Femur (tissue), 1 donor: ENCODE results near the gene ADPRS.

Source experiments
- DNase-seq: peaks from one replicate; pipeline ENCODE4 v3.0.0-alpha.2; 2017

ADPRS gene

DNA sequence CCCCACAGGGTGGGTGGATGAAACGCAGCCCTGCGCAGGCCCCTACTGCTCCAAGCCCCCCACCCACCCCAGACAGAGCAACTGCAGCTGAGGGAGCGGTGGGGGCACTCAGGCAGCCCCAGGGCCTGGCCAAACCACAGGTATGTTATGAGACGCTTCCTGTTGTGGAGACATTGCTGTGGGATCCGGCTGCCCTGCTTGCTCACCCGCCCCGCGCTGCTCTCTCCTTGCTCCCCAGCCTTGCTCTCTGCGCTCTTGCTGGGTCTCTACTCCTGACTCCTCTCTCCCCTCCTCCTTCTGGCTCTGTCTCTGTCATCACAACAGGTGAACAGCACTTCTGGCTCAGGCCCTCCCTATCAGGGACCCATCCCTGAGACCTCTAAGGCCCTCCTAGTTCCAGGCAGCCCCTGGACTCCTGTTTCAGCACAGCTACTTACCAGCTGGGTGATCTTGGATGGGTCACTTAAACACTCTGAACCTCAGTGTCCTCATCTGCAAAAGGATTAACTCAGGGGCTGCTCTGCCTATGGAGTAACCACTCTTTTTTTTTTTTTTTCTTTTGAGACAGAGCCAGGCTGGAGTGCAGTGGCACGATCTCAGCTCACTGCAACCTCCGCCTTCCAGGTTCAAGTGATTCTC is 20.5 kb downstream of the ADPRS start:
- peak; percentile 76 for DNase-seq

DNA sequence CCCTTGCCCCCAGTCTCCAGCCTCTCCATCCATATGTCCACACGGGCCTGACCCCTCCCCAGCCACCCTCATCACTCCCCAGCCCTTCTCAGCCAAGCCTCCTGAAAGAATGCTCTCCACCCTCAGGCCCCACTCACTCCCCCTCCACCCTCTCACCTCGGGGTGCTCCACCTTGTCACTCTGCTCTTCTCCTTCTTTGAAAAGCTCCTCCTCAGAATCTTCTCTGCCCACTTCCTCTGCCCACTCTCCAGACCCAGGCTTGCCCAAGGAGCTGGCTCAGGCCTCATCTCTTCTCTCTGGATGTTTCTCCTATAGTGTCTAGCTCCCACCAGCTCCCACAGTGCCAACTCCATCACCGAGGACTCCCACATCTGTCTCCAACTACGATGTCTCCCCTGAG is 22.5 kb downstream of the ADPRS start:
- DNase-seq = no peak

DNA sequence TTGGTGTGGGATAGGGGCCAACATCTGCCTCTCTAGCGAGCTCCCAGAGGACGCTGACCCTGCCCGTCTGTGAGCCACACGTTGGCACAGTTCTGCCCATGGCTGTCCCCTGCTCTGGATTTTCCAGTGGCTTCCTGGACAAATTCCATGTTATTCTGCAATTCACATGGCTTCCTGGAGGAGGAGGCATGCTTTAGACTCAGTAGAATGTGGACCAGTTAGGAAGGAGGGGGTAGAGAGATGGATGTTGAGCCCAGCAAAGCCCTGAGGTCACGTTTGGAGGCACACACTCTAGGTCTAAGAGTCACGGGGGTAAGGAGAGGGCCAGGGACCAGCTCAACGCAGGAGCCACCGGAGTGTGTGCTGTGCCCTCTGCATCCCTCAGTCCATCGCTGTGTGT is 24.1 kb downstream of the ADPRS start:
- no peak for DNase-seq

DNA sequence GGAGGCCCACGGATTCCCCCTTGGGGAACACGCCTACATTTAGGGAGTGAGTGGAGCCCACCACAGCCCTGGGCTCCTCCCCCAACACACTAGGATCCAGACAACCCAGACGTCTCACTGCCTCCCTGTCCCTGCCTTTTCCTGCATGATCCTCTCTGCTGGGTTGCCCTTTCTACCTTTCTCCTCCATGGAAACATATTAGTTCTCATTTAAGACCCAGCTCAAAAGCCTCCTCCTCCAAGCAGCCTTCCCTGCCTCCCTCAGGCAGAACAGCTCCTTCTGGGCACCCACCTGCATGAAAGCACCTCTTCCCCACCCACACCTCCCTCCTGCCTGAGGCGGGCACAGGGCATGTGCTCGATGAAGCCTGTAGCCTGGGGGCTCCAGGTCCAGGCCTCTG is 25.7 kb downstream of the ADPRS start:
- no peak for DNase-seq

DNA sequence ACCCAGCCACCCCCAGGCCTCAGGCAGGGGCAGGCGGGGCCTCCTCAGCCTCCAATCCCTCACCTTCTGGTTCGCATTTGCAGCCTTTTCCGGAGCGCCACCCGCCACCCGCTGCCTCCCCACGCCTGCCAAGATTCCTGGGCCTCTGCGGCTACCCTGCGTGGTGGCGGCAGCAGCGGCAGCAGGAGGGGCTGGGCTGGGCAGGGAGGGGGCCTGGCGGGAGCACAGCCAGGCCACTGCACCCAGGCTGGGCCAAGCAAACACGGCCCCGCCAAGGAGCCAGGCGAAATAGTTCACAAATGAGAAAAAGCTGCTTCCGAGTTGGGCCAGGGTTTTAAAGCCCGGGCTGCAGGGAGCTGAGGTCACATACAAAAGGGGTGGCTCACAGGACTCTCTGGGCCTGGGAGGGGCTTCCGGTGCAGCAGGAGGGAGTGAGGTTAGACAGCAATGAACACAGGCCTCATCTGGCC is 26.5 kb downstream of the ADPRS start:
- peak; percentile 89 for DNase-seq

DNA sequence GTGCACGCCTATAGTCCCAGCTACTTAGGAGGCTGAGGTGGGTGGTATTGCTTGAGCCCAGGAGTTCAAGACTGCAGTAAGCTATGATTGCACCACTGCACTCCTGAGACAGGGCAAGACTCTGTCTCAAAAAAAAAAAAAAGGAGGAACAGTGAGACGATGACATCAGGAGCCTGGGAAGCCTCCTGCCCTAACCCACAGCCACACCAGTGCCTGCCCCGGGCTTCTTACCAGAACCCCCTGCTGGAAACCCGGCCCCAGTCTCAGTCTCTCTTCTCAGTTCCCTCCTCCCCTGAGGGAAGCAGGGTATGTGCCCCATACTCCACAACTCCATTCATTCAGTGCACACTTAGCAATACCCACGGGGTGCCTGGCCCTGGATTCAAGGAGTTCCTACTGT is 27.2 kb downstream of the ADPRS start:
- DNase-seq = peak; percentile 36

DNA sequence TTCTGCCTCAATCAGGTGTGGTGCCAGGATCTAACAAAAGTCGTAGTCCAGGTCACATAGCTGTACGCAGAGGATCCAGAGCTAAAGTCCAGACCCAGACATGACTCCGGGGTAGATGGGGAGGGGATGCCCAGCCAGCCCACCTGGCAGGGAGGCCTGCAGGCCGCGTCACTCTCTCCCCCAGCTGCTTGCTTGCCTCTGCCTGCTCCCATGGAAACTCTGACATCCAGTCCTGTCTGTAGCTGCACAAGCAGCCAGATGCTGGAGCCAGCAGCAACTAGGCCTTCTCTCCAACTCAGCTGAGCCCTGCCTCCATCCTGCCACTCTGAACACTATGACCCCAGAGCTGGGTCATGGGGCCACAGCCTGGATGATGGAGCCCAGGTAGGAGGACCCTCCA is 28.2 kb downstream of the ADPRS start:
- peak; percentile 88 for DNase-seq

DNA sequence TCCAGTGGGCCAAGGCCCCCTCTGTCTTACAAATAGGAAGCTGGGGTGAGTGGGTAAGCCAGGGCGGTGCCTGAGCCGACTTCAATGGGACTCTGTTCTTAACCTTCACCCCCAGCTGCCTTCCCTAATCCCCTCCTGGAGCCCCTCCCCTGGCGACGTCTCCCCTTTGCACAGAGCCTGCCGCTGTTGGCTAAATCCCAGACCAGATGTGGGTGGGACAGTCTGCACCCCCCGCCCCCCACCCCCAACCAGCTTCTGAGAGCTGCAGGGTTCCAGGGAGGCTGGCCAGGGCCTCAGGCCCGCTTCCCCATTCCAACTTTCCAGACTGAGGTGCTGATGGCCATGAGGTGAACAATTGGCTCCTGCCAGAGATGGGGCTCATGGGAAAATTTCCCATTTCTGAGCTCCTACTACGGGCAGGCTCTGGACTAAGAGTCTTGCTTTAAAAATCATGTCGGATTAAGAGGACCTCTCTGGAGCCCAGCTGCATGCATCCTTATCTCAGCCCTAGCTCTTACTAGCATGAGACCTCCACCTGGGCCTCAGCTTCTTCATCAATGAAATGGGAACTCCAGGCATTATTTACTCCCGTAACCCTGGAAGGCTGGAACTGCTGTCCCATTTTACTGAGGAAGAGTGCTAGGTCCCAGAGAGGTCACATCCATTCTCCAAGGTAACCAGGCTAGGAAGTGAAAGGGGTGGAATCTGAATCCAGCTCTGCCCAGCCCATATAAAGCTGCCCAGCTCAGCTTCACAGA is 29.9 kb downstream of the ADPRS start:
- DNase-seq = no peak

DNA sequence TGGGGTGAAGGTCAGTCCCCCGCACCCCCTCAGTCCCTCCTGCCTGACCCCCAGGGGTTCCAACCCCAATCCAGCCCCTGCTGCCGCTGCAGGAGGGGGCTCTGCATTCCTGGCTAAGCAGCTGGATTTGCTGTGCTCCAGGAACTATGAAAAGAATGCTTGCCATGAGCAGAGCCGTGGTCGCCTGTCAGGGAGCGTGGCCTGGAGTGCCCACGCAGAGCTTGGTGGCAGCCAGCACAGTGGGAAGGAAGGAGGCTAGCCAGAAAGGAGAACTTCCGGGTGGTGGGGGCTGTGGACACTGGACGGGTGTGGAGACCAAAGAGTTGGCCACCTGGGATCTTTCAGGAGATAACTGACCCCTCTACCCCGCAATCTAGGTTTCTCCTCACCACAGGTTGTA is 30.8 kb downstream of the ADPRS start:
- no peak for DNase-seq

DNA sequence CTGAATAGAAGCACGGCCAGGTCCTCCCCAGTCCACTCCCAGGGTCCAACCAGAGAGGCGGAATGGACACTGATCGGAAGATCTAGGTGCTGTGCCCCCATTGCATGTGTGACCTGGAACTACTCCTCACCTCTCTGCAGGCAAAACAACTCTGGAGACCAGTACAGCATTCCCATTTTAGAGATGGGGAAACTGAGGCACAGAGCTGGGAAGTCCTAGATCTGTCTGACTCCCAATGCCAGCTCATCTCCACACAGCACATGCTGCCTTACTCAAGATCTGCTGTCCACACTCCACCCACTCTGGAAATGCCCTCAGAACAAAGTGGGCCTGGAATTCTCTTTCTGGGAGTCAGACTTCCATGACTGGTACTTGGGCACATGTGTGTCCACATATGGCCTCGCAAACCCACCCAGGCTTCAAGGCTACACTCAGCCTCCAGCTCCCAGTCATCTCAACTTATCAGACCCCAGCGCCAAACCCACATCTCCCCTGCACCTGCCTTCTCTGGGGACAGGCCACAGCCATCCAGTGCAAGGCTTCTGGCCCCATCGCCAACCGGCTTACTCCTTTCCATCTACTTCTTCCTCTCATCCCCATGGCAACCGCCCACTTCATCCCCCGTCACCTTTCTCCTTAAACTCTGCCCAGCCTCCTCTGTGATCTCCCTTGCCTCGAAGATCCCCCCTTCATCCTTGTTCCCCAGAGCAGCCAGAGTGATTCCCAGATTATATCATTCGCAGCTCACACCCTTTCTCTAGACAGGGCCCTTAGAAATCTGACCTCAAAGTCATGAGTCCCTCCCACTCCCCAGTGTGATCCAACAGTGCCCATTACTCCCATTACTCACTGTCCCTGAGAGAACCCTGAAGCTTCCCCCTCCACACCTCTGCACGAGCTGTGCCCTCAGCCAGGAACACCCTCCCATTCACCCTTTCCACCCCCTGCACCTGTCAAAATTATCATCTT is 33.7 kb downstream of the ADPRS start:
- no peak for DNase-seq

DNA sequence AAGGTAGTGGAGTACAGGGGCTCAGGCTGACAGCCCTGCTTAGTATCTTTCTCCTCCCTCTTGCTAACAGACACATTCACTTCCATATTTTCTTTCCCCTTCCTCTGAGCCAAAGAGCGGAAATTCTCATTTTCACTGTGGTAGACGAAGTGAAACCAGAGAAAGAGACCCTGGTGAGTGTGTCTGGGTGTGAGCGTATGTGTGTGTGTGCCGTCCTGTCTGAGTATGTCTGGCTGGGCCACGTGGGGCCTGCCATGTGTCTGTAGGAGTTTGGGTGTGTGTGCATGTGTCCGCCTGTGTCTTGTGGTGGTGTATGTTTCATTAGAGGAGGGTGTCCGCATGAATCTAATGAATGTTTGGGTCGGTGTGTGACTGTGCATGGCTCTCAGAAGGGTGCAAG is 34.7 kb downstream of the ADPRS start:
- DNase-seq = no peak

DNA sequence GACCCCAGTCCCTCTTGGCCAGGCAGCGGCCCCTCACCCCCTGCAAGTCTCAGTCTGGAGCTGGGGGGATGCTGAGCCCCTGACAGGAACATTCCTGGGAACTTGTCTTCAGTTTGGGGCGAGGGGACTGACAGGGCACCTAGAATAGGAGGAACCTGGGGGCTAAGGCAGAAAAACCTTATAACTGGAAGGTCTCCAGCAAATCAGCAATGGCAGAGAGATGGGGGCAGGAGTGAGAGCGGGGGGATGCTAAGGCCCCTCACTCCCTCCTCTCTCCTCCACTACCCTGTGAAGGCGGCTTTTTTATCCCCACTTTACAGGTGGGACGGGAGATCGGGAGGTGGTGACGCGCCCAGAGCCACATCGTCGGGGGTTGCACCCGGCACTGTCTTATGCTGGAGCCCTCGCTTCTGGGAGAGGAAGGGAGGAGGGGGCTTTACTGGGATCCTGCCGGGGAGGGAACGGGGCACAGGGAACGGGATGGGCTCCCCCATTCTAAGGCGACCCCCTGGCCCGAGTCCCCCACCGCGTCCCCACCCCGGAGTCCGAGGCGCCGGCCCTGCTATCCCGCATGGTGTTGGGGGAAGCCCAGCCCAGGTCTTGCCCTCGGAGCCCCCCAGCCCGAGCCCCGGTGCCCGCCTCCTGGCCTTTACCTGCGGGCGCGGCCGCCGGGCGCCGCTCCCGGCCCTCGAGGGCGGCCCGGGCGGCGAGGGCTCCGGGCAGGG is 35.9 kb downstream of the ADPRS start:
- no peak for DNase-seq

DNA sequence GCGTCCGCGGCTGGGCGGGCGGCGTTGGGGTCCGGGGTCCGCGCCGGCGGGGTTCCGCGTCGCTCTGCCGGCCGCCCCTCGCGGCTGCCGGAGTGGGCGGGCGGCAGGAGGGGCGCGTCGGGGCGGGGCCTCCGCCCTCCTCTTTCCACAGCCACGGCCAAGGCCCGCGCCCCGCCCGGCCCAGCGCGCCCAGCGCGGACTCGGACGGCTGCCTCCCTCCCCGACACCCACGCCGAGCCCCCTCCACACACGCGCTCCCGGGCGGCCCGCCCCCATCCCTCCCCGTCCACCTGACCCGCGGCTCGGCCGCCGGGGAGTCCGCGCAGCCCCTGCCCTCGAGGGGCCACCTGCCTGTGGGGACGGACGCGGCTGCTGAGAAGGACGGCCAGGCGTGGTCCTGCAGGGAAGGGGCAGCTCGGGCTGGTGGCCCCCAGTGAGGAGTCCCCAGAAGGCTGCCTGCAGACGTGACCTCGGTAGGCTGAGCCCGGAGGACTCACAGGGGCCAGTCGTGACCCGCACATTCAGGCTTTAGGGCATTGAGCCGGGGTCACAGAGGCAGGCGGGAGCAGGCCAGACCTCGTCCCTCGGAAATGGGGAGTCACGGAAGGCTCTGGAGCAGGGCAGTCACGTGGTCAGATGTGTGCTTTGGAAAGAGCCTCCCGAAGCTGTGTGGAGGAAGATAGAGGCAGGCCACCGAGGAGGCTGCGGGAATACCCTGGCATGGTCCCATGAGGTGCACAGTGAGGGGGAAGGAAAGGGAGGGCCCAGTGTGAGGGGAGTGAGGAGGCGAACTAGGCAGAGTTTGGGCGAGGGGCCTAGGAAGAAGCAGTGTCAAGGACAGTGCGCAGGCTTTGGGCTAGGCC is 36.7 kb downstream of the ADPRS start, which contains the start of gene COL8A2:
TSS of gene COL8A2 (minus strand) at position 94 of the 863 bp plus-strand sequence. CDS start 24,980 bp downstream, outside the sequence.
- peak; percentile 82 for DNase-seq

DNA sequence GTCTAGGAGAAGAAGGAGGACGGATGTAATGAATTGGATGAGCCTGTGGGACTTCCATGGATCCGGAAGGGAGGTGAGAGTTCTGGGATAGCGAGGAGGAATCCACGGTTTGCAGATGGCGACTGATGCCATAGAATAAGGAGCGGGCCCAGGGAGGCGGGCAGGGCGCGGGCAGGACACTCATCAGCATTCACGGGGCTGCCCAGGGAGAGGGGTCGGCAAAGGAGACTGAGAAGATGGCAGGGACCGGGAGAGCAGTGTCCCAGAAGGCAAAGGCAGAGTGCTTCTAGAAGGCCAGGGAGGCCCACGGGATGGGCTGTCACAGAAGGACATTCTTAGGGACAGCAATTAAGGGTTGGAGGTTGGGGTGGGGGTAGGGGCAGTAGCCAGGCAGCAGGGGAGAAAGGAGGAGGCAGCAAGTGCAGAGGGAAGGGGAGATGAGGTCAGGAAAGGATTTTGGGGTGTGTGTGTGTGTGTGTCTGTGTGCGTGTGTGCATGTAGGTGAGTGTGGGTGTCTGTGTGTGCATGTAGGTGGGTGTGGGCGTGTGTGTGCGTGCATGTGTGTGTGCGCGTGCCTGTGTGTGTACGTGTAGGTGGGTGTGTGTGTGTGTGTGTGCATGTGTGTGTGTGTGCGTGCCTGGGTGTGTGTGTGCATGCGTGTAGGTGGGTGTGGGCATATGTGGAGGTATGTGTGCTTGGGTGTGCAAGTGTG is 37.5 kb downstream of the ADPRS start:
- no peak for DNase-seq

DNA sequence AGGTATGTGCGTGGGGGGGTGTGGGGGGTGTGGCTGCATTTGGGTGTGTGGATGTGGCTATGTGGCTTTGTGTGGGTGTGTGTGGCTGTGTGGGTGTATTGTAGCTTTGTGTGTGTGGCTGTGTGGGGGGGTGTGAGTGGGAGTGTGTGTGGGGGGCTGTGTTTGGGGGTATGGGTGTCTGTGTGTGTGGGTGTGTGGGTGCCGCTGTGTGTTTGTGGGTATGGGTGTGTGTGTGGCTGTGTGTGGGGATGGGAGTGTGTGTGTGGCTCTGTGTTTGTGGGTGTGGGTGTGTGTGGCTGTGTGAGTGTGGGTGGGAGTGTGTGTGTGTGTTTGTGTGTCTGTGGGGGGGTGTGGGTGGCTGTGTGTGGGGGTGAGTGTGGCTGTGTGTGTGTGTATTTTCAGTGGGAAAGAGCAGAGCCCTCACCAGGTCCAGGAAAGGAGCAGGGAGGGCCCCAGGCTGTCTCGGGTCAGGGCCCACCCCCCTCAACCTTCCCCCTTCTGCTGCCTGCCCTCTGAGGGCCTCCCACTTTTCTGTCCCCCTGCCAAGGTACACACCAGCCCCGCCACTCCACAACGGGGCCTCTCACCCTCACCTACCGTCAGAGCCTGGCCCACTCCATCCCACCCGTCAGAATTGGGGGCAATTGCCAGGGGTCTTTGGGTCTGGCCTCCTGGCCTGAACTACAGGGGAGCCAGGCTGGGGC is 38.3 kb downstream of the ADPRS start:
- DNase-seq = no peak

DNA sequence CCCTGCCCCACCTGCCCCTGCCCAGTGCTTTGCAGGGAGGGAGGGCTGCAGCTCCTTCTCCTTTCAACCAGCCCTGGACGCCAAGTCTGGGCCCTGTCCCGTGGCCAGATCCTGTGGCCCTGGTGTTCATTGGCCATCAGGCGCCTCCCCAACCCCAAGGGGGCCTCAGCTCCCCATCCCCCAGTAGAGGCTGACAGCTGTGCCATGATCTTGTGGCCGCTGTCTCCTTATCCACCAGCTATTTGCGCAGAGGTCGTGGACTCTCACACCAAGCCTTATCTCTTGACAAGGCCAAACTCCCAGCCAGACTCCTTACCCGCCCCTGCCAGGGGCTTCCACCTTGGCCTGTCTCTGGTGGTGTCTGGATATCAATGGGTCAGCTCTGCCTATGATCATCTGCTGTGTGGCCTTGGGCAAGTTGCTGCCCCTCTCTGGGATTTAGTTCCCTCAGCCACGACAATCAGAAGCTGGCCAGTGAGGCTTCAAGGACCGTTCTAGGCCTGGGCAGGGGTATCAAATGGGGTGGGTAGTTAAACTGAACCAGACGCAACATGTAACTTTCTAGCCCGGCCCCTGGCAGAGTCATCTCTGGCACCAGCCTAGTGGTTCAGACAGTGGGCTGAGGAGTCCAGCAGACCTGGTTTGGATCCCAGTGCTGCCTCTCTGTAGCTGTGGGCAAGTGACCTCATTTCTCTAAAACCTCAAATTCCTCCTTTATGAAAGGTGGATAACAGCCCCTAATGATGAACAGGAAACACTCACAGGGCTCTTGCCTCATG is 39.6 kb downstream of the ADPRS start:
- DNase-seq = no peak

DNA sequence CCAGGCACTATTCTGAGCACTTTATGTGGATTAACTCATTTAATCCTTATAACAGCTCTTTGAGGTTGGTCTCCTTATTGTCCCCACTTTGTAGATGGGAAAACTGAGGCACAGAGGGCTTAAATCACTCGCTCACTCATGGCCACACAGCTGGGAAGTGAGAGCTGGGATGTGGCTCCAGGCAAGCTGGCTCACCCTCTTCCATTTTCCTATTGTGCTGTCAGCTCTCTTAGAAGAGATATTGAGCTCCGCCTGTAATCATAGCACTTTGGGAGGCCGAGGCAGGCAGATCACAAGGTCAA is 40.2 kb downstream of the ADPRS start:
- no peak for DNase-seq

DNA sequence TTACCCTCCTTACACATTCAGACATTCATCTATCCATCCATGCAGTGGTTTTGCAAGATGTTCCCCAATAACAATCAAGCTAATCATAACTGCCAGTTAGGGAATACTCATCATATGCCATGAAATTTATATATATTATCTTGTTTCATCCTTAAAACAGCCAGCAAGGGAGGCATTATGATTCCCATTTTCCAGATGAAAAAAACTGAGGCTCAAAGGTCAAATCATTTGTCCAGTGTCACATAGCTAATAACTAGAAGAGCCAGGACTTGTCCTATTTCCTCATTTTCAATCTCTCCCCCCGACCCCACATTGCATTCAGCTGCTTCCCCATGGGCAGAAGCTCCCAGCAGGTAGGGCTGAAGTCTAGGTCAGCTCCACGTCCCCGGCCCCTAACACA is 43.3 kb downstream of the ADPRS start:
- DNase-seq = no peak

DNA sequence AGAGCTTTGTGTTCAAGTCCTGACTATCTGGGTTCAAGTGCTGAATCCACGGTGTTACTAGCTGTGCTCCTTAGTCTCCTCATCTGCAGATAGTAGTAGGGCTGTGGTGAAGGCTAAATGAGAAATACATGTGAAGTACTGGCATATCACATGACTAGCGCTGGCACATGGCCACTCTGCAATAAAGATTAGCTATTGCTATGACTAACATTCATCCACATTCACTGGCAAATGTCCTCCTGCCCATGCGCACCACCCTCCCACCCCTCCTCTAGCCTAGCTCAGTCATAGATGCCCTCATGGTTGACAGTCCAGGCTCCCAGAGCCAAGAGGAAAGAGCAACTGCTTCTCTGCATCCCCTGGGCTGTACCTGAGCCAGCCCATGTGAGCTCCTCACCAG is 44.8 kb downstream of the ADPRS start:
- DNase-seq = peak; percentile 83

DNA sequence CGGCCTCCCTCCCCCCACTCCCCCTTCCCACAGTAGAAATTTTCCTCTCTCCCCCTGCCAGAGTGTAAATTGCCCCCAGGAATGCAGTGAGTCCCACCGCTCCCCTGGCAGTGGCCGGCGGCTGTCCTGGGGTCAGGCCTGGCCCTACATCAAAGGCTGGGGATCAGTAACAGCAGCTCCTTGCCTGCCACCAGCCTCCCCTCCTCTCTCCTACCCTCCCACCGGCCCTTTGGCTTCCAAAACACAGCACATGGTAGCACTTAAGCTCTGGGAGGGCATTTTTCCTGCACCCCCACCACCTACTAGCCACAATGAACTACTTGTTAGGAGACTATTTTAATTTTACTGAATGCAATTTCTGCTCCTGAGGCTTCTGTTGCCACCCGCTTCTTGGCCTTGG is 45.3 kb downstream of the ADPRS start:
- peak; percentile 66 for DNase-seq
